Measurements from ENCODE around the gene RAB1A. TPM values are rescaled to one million over a fixed set of nuclear protein-coding genes. Genes with fewer than 3 reads are reported as not detected.

Gene RAB1A
- total RNA-seq, 1 experiment from 2014 or later: 207 TPM

DNA sequence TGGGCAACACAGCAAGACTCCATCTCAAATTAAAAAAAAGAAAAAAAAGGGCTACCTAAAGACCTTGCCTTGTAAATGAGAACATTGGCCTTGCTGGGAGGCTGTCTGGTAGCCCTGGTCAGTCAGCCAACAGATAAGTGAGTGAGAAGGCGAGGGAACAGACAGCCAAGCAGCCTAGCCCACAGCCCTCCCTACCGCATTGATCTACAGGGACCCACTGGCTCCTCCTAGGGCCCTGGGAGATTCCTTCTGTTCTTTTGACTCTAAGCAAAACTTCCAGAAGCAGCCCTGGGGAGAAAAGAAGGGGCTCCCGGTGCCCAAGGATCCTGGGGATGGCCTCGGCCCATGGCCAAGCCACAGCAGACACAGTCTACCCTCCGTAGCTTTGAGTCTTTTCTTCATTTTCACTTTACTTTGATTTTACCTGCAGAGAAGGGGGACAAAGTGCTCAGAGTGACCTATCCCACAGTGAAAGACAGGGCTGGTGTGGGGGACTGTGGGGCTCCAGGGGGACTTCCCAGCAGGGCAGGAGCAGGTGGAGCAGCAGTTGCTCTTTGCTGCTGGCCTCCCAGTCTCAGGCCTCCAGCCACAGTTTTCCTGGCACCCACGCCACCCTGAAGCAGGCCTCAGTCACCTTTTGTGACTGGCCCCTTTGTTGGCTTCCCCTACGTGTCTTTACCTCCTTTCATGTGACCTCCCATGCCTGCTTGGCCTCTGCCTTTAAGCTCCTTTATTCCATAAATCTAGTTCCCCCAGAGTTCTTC is 68.6 kb downstream of the RAB1A start:
- peaks cover 14% of the 10 kb centered on the region; the same call in 1 of the 2 replicates for H3K4me1 ChIP-seq
- H3K27me3 ChIP-seq (replicated peaks; ENCODE audit: control insufficient read depth, insufficient read depth, low read length): no peaks in the 10 kb centered on the region
- H3K9me3 ChIP-seq: no peaks in the 10 kb centered on the region
- BruUV-seq (replicated peaks): no TSS peak
- Mint-ChIP-seq H3K27ac (ENCODE audit: unreplicated experiment) (no peak overlapping the region), H3K9me3 (ENCODE audit: unreplicated experiment) (no peaks in the 10 kb centered on the region), H3K4me1 (ENCODE audit: low read depth, unreplicated experiment) (peaks cover 10% of the 10 kb centered on the region), H3K4me3 (ENCODE audit: unreplicated experiment) (no peak overlapping the region), H3K36me3 (ENCODE audit: insufficient read depth, unreplicated experiment) (peaks cover 5% of the 10 kb centered on the region), H3K27me3 (ENCODE audit: insufficient read depth, unreplicated experiment) (no peaks in the 10 kb centered on the region)
- DNase-seq: no peak
- no peak overlapping the region for H3K4me3 ChIP-seq (ENCODE audit: low read depth, low read length)
- ChIA-PET CTCF (no interaction called here), POLR2A (no interaction called here)
- TF ChIP-seq CTCF (IDR thresholded peaks at IDR 0.05; ENCODE audit: insufficient read depth in 1 of 2, low read depth in 1 of 2, low read length in 1 of 2, severe bottlenecking in 1 of 2, unreplicated experiment in 1 of 2): no peak
- intact Hi-C loops (cut with micrococcal nuclease; ENCODE audit: unreplicated experiment): no loop called here
- H3K36me3 ChIP-seq (ENCODE audit: control insufficient read depth, insufficient read depth, low read length): no peaks in the 10 kb centered on the region; the same call in 1 of the 2 replicates

- no peak overlapping the region for H3K27ac Mint-ChIP-seq (ENCODE audit: unreplicated experiment)
- BruUV-seq (replicated peaks): no TSS peak
- H3K27me3 Mint-ChIP-seq (ENCODE audit: insufficient read depth, unreplicated experiment): no peaks in the 10 kb centered on the region
- H3K4me3 ChIP-seq (ENCODE audit: low read depth, low read length): no peak overlapping the region
- no peaks in the 10 kb centered on the region for H3K9me3 Mint-ChIP-seq (ENCODE audit: unreplicated experiment)
- H3K36me3 Mint-ChIP-seq (ENCODE audit: insufficient read depth, unreplicated experiment): peaks cover 14% of the 10 kb centered on the region
- no peak overlapping the region for H3K4me3 Mint-ChIP-seq (ENCODE audit: unreplicated experiment)
- no peaks in the 10 kb centered on the region for H3K27me3 ChIP-seq (replicated peaks; ENCODE audit: control insufficient read depth, insufficient read depth, low read length)
- TF ChIP-seq CTCF (IDR thresholded peaks at IDR 0.05; ENCODE audit: insufficient read depth in 1 of 2, low read depth in 1 of 2, low read length in 1 of 2, severe bottlenecking in 1 of 2, unreplicated experiment in 1 of 2): no peak
- H3K9me3 ChIP-seq: no peaks in the 10 kb centered on the region
- DNase-seq: no peak
- CTCF ChIA-PET: interaction anchor here (1.4 kb wide), 1 partner anchor 71 kb away, joined by 3 read pairs; the partner anchor contains the start of gene RAB1A
- no peaks in the 10 kb centered on the region; the same call in 1 of the 2 replicates for H3K36me3 ChIP-seq (ENCODE audit: control insufficient read depth, insufficient read depth, low read length)
- peaks cover 19% of the 10 kb centered on the region for H3K4me1 Mint-ChIP-seq (ENCODE audit: low read depth, unreplicated experiment)
- peaks cover 22% of the 10 kb centered on the region for H3K4me1 ChIP-seq
- intact Hi-C loops (cut with micrococcal nuclease; ENCODE audit: unreplicated experiment): no loop called here
- POLR2A ChIA-PET: no interaction called here
Measured at GRCh38 chr2:65059071-65059470, 70.8 kb downstream of the RAB1A start.

DNA sequence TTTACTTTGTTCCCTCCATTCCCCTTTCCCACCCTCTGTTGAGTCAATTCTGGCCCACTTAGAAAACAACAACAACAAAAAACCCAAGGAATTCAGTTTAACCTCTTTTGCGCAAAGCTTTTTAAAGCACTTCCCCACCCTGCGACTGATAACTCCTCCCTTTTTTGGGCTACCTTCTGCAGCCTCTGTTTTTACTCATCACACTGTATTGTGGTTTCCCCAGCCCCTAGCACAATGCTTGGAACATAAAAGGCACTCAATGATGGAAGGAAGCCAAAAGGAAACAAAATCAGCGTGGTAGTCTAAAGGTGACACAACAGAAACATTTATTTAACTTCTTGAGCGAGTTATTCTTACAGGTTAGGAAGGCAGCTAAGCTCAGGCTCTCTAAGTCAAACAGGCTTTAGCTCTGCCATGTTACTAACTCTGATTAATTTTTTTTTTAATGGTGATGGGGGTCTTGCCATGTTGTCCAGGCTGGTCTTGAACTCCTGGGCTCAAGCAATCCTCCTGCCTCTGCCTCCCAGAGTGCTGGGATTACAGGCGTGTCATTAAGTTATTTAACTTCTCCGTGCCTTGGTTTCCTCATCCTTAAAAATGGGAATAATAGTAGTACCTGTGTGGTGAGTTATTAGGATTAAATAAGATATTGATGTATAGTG is 72.4 kb downstream of the RAB1A start:
- no peaks in the 10 kb centered on the region for H3K9me3 ChIP-seq
- H3K27me3 ChIP-seq (replicated peaks; ENCODE audit: control insufficient read depth, insufficient read depth, low read length): no peaks in the 10 kb centered on the region
- no peaks in the 10 kb centered on the region for H3K9me3 Mint-ChIP-seq (ENCODE audit: unreplicated experiment)
- H3K4me1 ChIP-seq: peaks cover 22% of the 10 kb centered on the region
- no peaks in the 10 kb centered on the region for H3K27me3 Mint-ChIP-seq (ENCODE audit: insufficient read depth, unreplicated experiment)
- H3K4me3 ChIP-seq (ENCODE audit: low read depth, low read length): peak overlapping the region; percentile 78
- ChIA-PET POLR2A (interaction anchor here (0.6 to 1.8 kb wide), 4 partner anchors 18 to 533 kb away, joined by 3 to 5 read pairs (median 4); partner anchors contain the start of genes ACTR2 and RAB1A), CTCF (interaction anchor here (1.2 kb wide), 1 partner anchor 129 kb away, joined by 3 read pairs; no protein-coding TSS in a partner anchor)
- H3K36me3 Mint-ChIP-seq (ENCODE audit: insufficient read depth, unreplicated experiment): peaks cover 14% of the 10 kb centered on the region
- H3K27ac Mint-ChIP-seq (ENCODE audit: unreplicated experiment): peak overlapping the region; percentile 42
- no peaks in the 10 kb centered on the region; the same call in 1 of the 2 replicates for H3K36me3 ChIP-seq (ENCODE audit: control insufficient read depth, insufficient read depth, low read length)
- H3K4me1 Mint-ChIP-seq (ENCODE audit: low read depth, unreplicated experiment): peaks cover 19% of the 10 kb centered on the region
- peak overlapping the region; percentile 99 for H3K4me3 Mint-ChIP-seq (ENCODE audit: unreplicated experiment)
- intact Hi-C loops (cut with micrococcal nuclease; ENCODE audit: unreplicated experiment): loop anchor here (2.0 kb wide), 1 partner anchor 73 kb away; the partner anchor contains the start of gene RAB1A
- no peak for TF ChIP-seq CTCF (IDR thresholded peaks at IDR 0.05; ENCODE audit: insufficient read depth in 1 of 2, low read depth in 1 of 2, low read length in 1 of 2, severe bottlenecking in 1 of 2, unreplicated experiment in 1 of 2)
- DNase-seq: no peak
- BruUV-seq (replicated peaks): TSS peak; percentile 43

Data from Caco-2 (cell line).